Memory B cell (primary cell): ENCODE data around the gene B4GALNT4.
A peak's percentile ranks its signal among the peaks of the same experiment; 100 is the strongest.
"Not testable (repeated sequence)": the region's sequence is repeated elsewhere in the genome, so short reads cannot be mapped to it uniquely, and the experiment has no call there.

Source experiments
- ATAC-seq: fragments of 150-1000 bp; cut with Tn5 transposase; 2 replicates; pipeline ENCODE4 v1.10.0; 2021; ENCODE audit warnings: low read depth, mild to moderate bottlenecking, moderate library complexity
- DNase-seq, 2 donors: peaks; one replicate each; pipeline ENCODE4 v3.0.0; 2022; ENCODE audit warnings: low spot score in 2 of 2
- H3K27ac Mint-ChIP-seq: one replicate; pipeline ENCODE4 v1.8.0; 2022; ENCODE audit warnings: mild to moderate bottlenecking, moderate library complexity, mixed read lengths
- H3K27me3 Mint-ChIP-seq: one replicate; pipeline ENCODE4 v1.8.0; 2022; ENCODE audit warnings: mixed read lengths
- H3K36me3 Mint-ChIP-seq: one replicate; pipeline ENCODE4 v1.8.0; 2022; ENCODE audit warnings: mild to moderate bottlenecking, mixed read lengths
- H3K4me1 Mint-ChIP-seq: one replicate; pipeline ENCODE4 v1.8.0; 2022; ENCODE audit warnings: mixed read lengths
- H3K4me3 Mint-ChIP-seq: one replicate; pipeline ENCODE4 v1.8.0; 2022; ENCODE audit warnings: mild to moderate bottlenecking, moderate library complexity, mixed read lengths
- H3K9me3 Mint-ChIP-seq: one replicate; pipeline ENCODE4 v1.8.0; 2022; ENCODE audit warnings: mixed read lengths

Gene B4GALNT4

GRCh38 chr11:384511-384910, 15.2 kb downstream of the B4GALNT4 start:
- Mint-ChIP-seq H3K4me1 (peaks cover 6% of the 10 kb centered on the region), H3K36me3 (no peaks in the 10 kb centered on the region), H3K4me3 (no peak overlapping the region), H3K27ac (no peak overlapping the region), H3K9me3 (no peaks in the 10 kb centered on the region), H3K27me3 (peaks cover 6% of the 10 kb centered on the region)
- ATAC-seq (no peak), DNase-seq (no peak)

- no peaks in the 10 kb centered on the region for H3K9me3 Mint-ChIP-seq
- no peak for DNase-seq
- H3K27me3 Mint-ChIP-seq: peaks cover 6% of the 10 kb centered on the region
- H3K27ac Mint-ChIP-seq: no peak overlapping the region
- peaks cover 6% of the 10 kb centered on the region for H3K4me1 Mint-ChIP-seq
- H3K36me3 Mint-ChIP-seq: no peaks in the 10 kb centered on the region
- H3K4me3 Mint-ChIP-seq: no peak overlapping the region
- ATAC-seq: no peak
Measured at GRCh38 chr11:385594-386351, 16.5 kb downstream of the B4GALNT4 start.

- Mint-ChIP-seq H3K9me3 (no peaks in the 10 kb centered on the region), H3K27me3 (peaks cover 6% of the 10 kb centered on the region), H3K36me3 (no peaks in the 10 kb centered on the region), H3K27ac (no peak overlapping the region), H3K4me1 (peaks cover 6% of the 10 kb centered on the region), H3K4me3 (no peak overlapping the region)
- DNase-seq (no peak), ATAC-seq (no peak)
Measured at GRCh38 chr11:386483-386882, 17.2 kb downstream of the B4GALNT4 start.

- no peaks in the 10 kb centered on the region for H3K9me3 Mint-ChIP-seq
- no peak overlapping the region for H3K4me3 Mint-ChIP-seq
- no peak overlapping the region for H3K27ac Mint-ChIP-seq
- H3K27me3 Mint-ChIP-seq: peaks cover 3% of the 10 kb centered on the region
- H3K36me3 Mint-ChIP-seq: no peaks in the 10 kb centered on the region
- DNase-seq (no peak), ATAC-seq (no peak)
- peaks cover 3% of the 10 kb centered on the region for H3K4me1 Mint-ChIP-seq
Measured at GRCh38 chr11:387193-387793, 18.0 kb downstream of the B4GALNT4 start.

GRCh38 chr11:389369-389768, 20.1 kb downstream of the B4GALNT4 start:
- H3K4me1 Mint-ChIP-seq, H3K27ac Mint-ChIP-seq, H3K9me3 Mint-ChIP-seq, DNase-seq, H3K4me3 Mint-ChIP-seq, ATAC-seq, H3K27me3 Mint-ChIP-seq, H3K36me3 Mint-ChIP-seq: not testable (repeated sequence)

GRCh38 chr11:390175-390574, 20.9 kb downstream of the B4GALNT4 start:
- ATAC-seq (no peak), DNase-seq (no peak)
- no peaks in the 10 kb centered on the region for H3K36me3 Mint-ChIP-seq
- H3K27ac Mint-ChIP-seq: no peak overlapping the region
- H3K27me3 Mint-ChIP-seq: peaks cover 2% of the 10 kb centered on the region
- H3K4me3 Mint-ChIP-seq: no peak overlapping the region
- peaks cover 3% of the 10 kb centered on the region for H3K4me1 Mint-ChIP-seq
- no peaks in the 10 kb centered on the region for H3K9me3 Mint-ChIP-seq

- ATAC-seq (no peak), DNase-seq (no peak)
- Mint-ChIP-seq H3K27me3 (peaks cover 2% of the 10 kb centered on the region), H3K4me1 (peaks cover 3% of the 10 kb centered on the region), H3K27ac (no peak overlapping the region), H3K36me3 (no peaks in the 10 kb centered on the region), H3K9me3 (no peaks in the 10 kb centered on the region), H3K4me3 (no peak overlapping the region)
Measured at GRCh38 chr11:391117-392017, 22.1 kb downstream of the B4GALNT4 start.

- no peaks in the 10 kb centered on the region for H3K36me3 Mint-ChIP-seq
Measured at GRCh38 chr11:392102-392777, 22.9 kb downstream of the B4GALNT4 start.

GRCh38 chr11:393219-394033, 24.1 kb downstream of the B4GALNT4 start:
- Mint-ChIP-seq H3K4me3 (no peak overlapping the region), H3K27ac (no peak overlapping the region), H3K9me3 (no peaks in the 10 kb centered on the region), H3K4me1 (no peaks in the 10 kb centered on the region), H3K27me3 (peaks cover 2% of the 10 kb centered on the region), H3K36me3 (no peaks in the 10 kb centered on the region)
- ATAC-seq: no peak
- DNase-seq: no peak

More at GRCh38 chr11:392102-392777, 22.9 kb downstream of the B4GALNT4 start:
- Mint-ChIP-seq H3K27ac (no peak overlapping the region), H3K27me3 (peaks cover 2% of the 10 kb centered on the region), H3K4me1 (peaks cover under 1% of the 10 kb centered on the region), H3K4me3 (no peak overlapping the region), H3K9me3 (no peaks in the 10 kb centered on the region)
- DNase-seq (no peak), ATAC-seq (no peak)

- H3K4me1 Mint-ChIP-seq: peaks cover 3% of the 10 kb centered on the region
- peaks cover 5% of the 10 kb centered on the region for H3K27me3 Mint-ChIP-seq
- H3K9me3 Mint-ChIP-seq: no peaks in the 10 kb centered on the region
- H3K27ac Mint-ChIP-seq: no peak within 1 kb of the TSS
- ATAC-seq (no peak), DNase-seq (no peak)
- peak within 1 kb of the TSS; percentile 35 for H3K4me3 Mint-ChIP-seq
- no peaks in the 10 kb centered on the region for H3K36me3 Mint-ChIP-seq
Measured at GRCh38 chr11:394034-394857, 24.9 kb downstream of the B4GALNT4 start, which contains the start of gene PKP3. PKP3 (plus strand) TSS chr11:394209; CDS start chr11:394293, 84 bp downstream.

GRCh38 chr11:394858-395655, 25.8 kb downstream of the B4GALNT4 start:
- Mint-ChIP-seq H3K9me3 (no peaks in the 10 kb centered on the region), H3K4me1 (peaks cover 5% of the 10 kb centered on the region)

GRCh38 chr11:395866-396265, 26.6 kb downstream of the B4GALNT4 start:
- peaks cover 5% of the 10 kb centered on the region for H3K4me1 Mint-ChIP-seq
- peak overlapping the region; percentile 52 for H3K4me3 Mint-ChIP-seq
- H3K27me3 Mint-ChIP-seq: peaks cover 10% of the 10 kb centered on the region
- no peaks in the 10 kb centered on the region for H3K36me3 Mint-ChIP-seq
- DNase-seq (no peak), ATAC-seq (no peak)
- no peaks in the 10 kb centered on the region for H3K9me3 Mint-ChIP-seq
- H3K27ac Mint-ChIP-seq: no peak overlapping the region

More at GRCh38 chr11:394858-395655, 25.8 kb downstream of the B4GALNT4 start:
- H3K4me3 Mint-ChIP-seq: peak overlapping the region; percentile 35
- no peak for DNase-seq
- no peak for ATAC-seq
- no peaks in the 10 kb centered on the region for H3K36me3 Mint-ChIP-seq
- H3K27me3 Mint-ChIP-seq: peaks cover 10% of the 10 kb centered on the region
- H3K27ac Mint-ChIP-seq: no peak overlapping the region
